SW 1271 (cell line): Measurements from ENCODE around the gene GOPC.
"Not testable (repeated sequence)": the region's sequence is repeated elsewhere in the genome, so short reads cannot be mapped to it uniquely, and the experiment has no call there.

ENCODE experiments used
- DNase-seq, 2 experiments: peaks; one replicate each; lab custom pipeline; 2025; lab: John Stamatoyannopoulos, UW

Gene GOPC

GRCh38 chr6:117602151-117602898 lies at the start of gene GOPC:
GOPC (minus strand) TSS chr6:117602511; CDS start chr6:117602288, 223 bp downstream.
- peak; percentile 96 for DNase-seq

- DNase-seq = not testable (repeated sequence)
These were observed 49.7 kb upstream of the GOPC start for GRCh38 chr6:117651984-117652383.

- DNase-seq = no peak
These were observed 40.7 kb upstream of the GOPC start for GRCh38 chr6:117642976-117643375.

GRCh38 chr6:117637770-117638169 lies 35.5 kb upstream of the GOPC start:
- no peak for DNase-seq

- no peak for DNase-seq
These were observed 26.9 kb upstream of the GOPC start for GRCh38 chr6:117629119-117629660.

GRCh38 chr6:117627533-117627932 lies 25.2 kb upstream of the GOPC start:
- no peak for DNase-seq

- DNase-seq = peak in 1 of 2 experiments; percentile 21
These were observed 22.7 kb upstream of the GOPC start for GRCh38 chr6:117624869-117625481.

- DNase-seq = no peak
These were observed 16.9 kb upstream of the GOPC start for GRCh38 chr6:117619178-117619577.

- no peak for DNase-seq
These were observed 15.1 kb upstream of the GOPC start for GRCh38 chr6:117617210-117618035.

GRCh38 chr6:117616391-117617209 lies 14.3 kb upstream of the GOPC start:
- DNase-seq = no peak

GRCh38 chr6:117615750-117616390 lies 13.6 kb upstream of the GOPC start:
- DNase-seq = no peak

- no peak for DNase-seq
These were observed 11.7 kb upstream of the GOPC start for GRCh38 chr6:117613920-117614560.

GRCh38 chr6:117607511-117607910 lies 5.2 kb upstream of the GOPC start:
- DNase-seq = no peak

GRCh38 chr6:117605169-117605826 lies 3.0 kb upstream of the GOPC start:
- DNase-seq = peak; percentile 9 to 86

- DNase-seq = no peak
These were observed 1.5 kb upstream of the GOPC start for GRCh38 chr6:117603821-117604220.

GRCh38 chr6:117602899-117603588 lies 733 bp upstream of the GOPC start:
- no peak for DNase-seq

- DNase-seq = no peak
These were observed 530 bp downstream of the GOPC start for GRCh38 chr6:117601811-117602150.

GRCh38 chr6:117600008-117600743 lies 2.1 kb downstream of the GOPC start:
- peak in 1 of 2 experiments; percentile 13 for DNase-seq

GRCh38 chr6:117597755-117598154 lies 4.6 kb downstream of the GOPC start:
- DNase-seq = no peak
